Neural cell (in vitro differentiated cells): ENCODE data around the gene GATA6. TPM values are rescaled to one million over a fixed set of nuclear protein-coding genes. Genes with fewer than 3 reads are reported as not detected.

Experiments used
- H2AFZ ChIP-seq: fragments of 200-600, 300-800 bp; sonication (generic), shearing (Covaris generic); 2 replicates; pipeline ENCODE4 v1.6.0; 2014; ENCODE audit warnings: low read depth, mild to moderate bottlenecking, antibody characterized with exemption, low read length, moderate library complexity
- H3F3A ChIP-seq: fragments of 200-600 bp; shearing (Covaris generic); 2 replicates; pipeline ENCODE4 v1.6.1; 2016; ENCODE audit warnings: mild to moderate bottlenecking, moderate library complexity, mixed read lengths, antibody characterized with exemption, low read length; ENCODE audit not compliant: insufficient read depth, poor library complexity, severe bottlenecking
- H3K27ac ChIP-seq: fragments of 200-600, 300-800 bp; sonication (generic), shearing (Covaris generic); 2 replicates; pipeline ENCODE4 v1.5.1; 2014; ENCODE audit warnings: mild to moderate bottlenecking, low read length, moderate library complexity
- H3K27me3 ChIP-seq: fragments of 300-800, 200-600 bp; sonication (generic), shearing (Covaris generic); 2 replicates; pipeline ENCODE4 v1.6.0; 2014; ENCODE audit warnings: mild to moderate bottlenecking, low read depth, low read length, moderate library complexity; ENCODE audit not compliant: insufficient read depth
- H3K36me3 ChIP-seq: fragments of 300-800, 200-600 bp; sonication (generic), shearing (Covaris generic); 2 replicates; pipeline ENCODE4 v1.5.1; 2014; ENCODE audit warnings: mild to moderate bottlenecking, antibody characterized with exemption, low read length, moderate library complexity; ENCODE audit not compliant: insufficient read depth
- H3K4me2 ChIP-seq: fragments of 300-800, 200-600 bp; sonication (generic), shearing (Covaris generic); 2 replicates; pipeline ENCODE4 v1.6.0; 2014; ENCODE audit warnings: mild to moderate bottlenecking, low read length
- H3K4me3 ChIP-seq: fragments of 300-800, 200-600 bp; sonication (generic), shearing (Covaris generic); 2 replicates; pipeline ENCODE4 v1.5.1; 2014; ENCODE audit warnings: mild to moderate bottlenecking, low read length, moderate library complexity
- H3K79me2 ChIP-seq: fragments of 200-600 bp; shearing (Covaris generic); replicated peaks from 2 replicates; pipeline ENCODE4 v1.6.0; 2014; ENCODE audit warnings: mild to moderate bottlenecking, low read length, moderate library complexity; ENCODE audit not compliant: insufficient read depth
- H3K9ac ChIP-seq: fragments of 300-800, 200-600 bp; sonication (generic), shearing (Covaris generic); 2 replicates; pipeline ENCODE4 v1.6.1; 2016; ENCODE audit warnings: mild to moderate bottlenecking, low read length, mixed read lengths
- H3K9me2 ChIP-seq: fragments of 200-600 bp; shearing (Covaris generic); 2 replicates; pipeline ENCODE4 v1.6.1; 2016; ENCODE audit warnings: mild to moderate bottlenecking, low read length, mixed read lengths; ENCODE audit not compliant: insufficient read depth
- H3K9me3 ChIP-seq: fragments of 200-600, 300-800 bp; sonication (generic), shearing (Covaris generic); 2 replicates; pipeline ENCODE4 v1.6.1; 2016; ENCODE audit warnings: mild to moderate bottlenecking, mixed run types, low read length, moderate library complexity, mixed read lengths
- H4K20me1 ChIP-seq: fragments of 200-600 bp; shearing (Covaris generic); 2 replicates; pipeline ENCODE4 v1.6.1; 2016; ENCODE audit warnings: mild to moderate bottlenecking, mixed run types; ENCODE audit not compliant: insufficient read depth
- CTCF ChIP-seq: fragments of 450-650 bp; IDR thresholded peaks from 2 replicates; pipeline ENCODE4 v1.5.1; 2014; ENCODE audit warnings: antibody characterized with exemption, mild to moderate bottlenecking, moderate library complexity; ENCODE audit not compliant: poor library complexity, severe bottlenecking
- EP300 ChIP-seq: fragments of 450-650 bp; conservative IDR thresholded peaks from 2 replicates; pipeline ENCODE4 v1.6.1; 2014; ENCODE audit warnings: antibody characterized with exemption, mild to moderate bottlenecking, moderate library complexity; ENCODE audit not compliant: poor library complexity, severe bottlenecking
- EZH2 ChIP-seq: fragments of 200-600, 300-800 bp; shearing (Covaris generic), sonication (generic); IDR thresholded peaks from 2 replicates; pipeline ENCODE4 v1.6.1; 2014; ENCODE audit warnings: antibody characterized with exemption, low read length, borderline replicate concordance, mild to moderate bottlenecking; ENCODE audit not compliant: insufficient read depth, poor library complexity, severe bottlenecking
- MXI1 ChIP-seq: fragments of 450-650 bp; conservative IDR thresholded peaks from 2 replicates; pipeline ENCODE4 v1.6.1; 2014; ENCODE audit warnings: antibody characterized with exemption, mild to moderate bottlenecking; ENCODE audit not compliant: poor library complexity, severe bottlenecking
- POLR2AphosphoS5 ChIP-seq: IDR thresholded peaks from 2 replicates; pipeline ENCODE4 v1.6.1; 2012
- RAD21 ChIP-seq: fragments of 450-650 bp; conservative IDR thresholded peaks from 2 replicates; pipeline ENCODE4 v1.6.1; 2014; ENCODE audit warnings: antibody characterized with exemption, mild to moderate bottlenecking, moderate library complexity
- REST ChIP-seq: IDR thresholded peaks from 2 replicates; pipeline ENCODE4 v1.6.1; 2012; ENCODE audit warnings: borderline replicate concordance
- SMC3 ChIP-seq: fragments of 450-650 bp; conservative IDR thresholded peaks from 2 replicates; pipeline ENCODE4 v1.6.1; 2014; ENCODE audit warnings: antibody characterized with exemption, mild to moderate bottlenecking, moderate library complexity; ENCODE audit not compliant: poor library complexity
- TAF1 ChIP-seq: IDR thresholded peaks from 2 replicates; pipeline ENCODE4 v1.6.1; 2012; ENCODE audit warnings: low read depth
- polyA plus RNA-seq: library from polyadenylated mRNA; depleted of rRNA; stranded (reverse); fragments of >200 nt; gene quantifications from 2 replicates; pipeline ENCODE4 v1.2.3, GENCODE V29; 2014

Gene GATA6
- polyA plus RNA-seq, 1 donor from 2014 or later, result not detected

- Histone ChIP-seq H2AFZ (no peak overlapping the region), H3K9me3 (no peaks in the 10 kb centered on the region), H3K4me3 (no peak overlapping the region), H3K79me2 (no peaks in the 10 kb centered on the region), H3K27me3 (no peaks in the 10 kb centered on the region), H3K4me2 (no peak overlapping the region), H3K27ac (no peak overlapping the region), H3K9me2 (no peaks in the 10 kb centered on the region), H3K36me3 (no peaks in the 10 kb centered on the region), H3K9ac (no peak overlapping the region), H3F3A (no peaks in the 10 kb centered on the region), H4K20me1 (no peaks in the 10 kb centered on the region)
- TF ChIP-seq TAF1 (no peak), MXI1 (no peak), REST (no peak), SMC3 (no peak), EP300 (no peak), EZH2 (no peak), CTCF (no peak), POLR2AphosphoS5 (no peak), RAD21 (no peak)
These were observed 34.8 kb downstream of the GATA6 start for GRCh38 chr18:22204214-22204536.

- no peaks in the 10 kb centered on the region for H3K9me2 ChIP-seq
- no peak overlapping the region for H3K4me3 ChIP-seq
- H3F3A ChIP-seq, result no peaks in the 10 kb centered on the region
- no peaks in the 10 kb centered on the region for H3K36me3 ChIP-seq
- no peaks in the 10 kb centered on the region for H3K79me2 ChIP-seq
- no peaks in the 10 kb centered on the region for H3K9me3 ChIP-seq
- TF ChIP-seq EP300, result no peak
- TF ChIP-seq TAF1, result no peak
- no peak for TF ChIP-seq EZH2
- TF ChIP-seq MXI1, result no peak
- no peak for TF ChIP-seq POLR2AphosphoS5
- TF ChIP-seq SMC3, result no peak
- no peak for TF ChIP-seq REST
- TF ChIP-seq RAD21, result no peak
- no peak for TF ChIP-seq CTCF
- H3K27me3 ChIP-seq, result no peaks in the 10 kb centered on the region
- no peak overlapping the region for H3K27ac ChIP-seq
- no peaks in the 10 kb centered on the region for H4K20me1 ChIP-seq
- H3K4me2 ChIP-seq, result no peak overlapping the region
- H3K9ac ChIP-seq, result no peak overlapping the region
- no peak overlapping the region for H2AFZ ChIP-seq
These were observed 35.6 kb downstream of the GATA6 start for GRCh38 chr18:22204996-22205395.
